GM12878 (cell line): ENCODE measurements around the gene IL10. TPM values are rescaled to one million over a fixed set of nuclear protein-coding genes. Genes with fewer than 3 reads are reported as not detected.

Experiments
- ATAC-seq: fragments of 200-7000 bp; cut with Tn5 transposase; 3 replicates; pipeline ENCODE4 v1.9.1; 2020; ENCODE audit warnings: mild to moderate bottlenecking, moderate library complexity
- BruUV-seq: library from RNA; stranded (reverse); fragments of 400-500 nt; replicated peaks from 2 replicates; lab custom pipeline; 2021; lab: Mats Ljungman, UMichigan
- CTCF ChIA-PET: fragments of 300-600 bp; sonication (Branson Sonifier 250); formaldehyde crosslinking; extraction: SDS; loops from one replicate; lab custom pipeline; 2021; ENCODE audit warnings: inconsistent platforms; lab: Yijun Ruan, JAX
- POLR2A ChIA-PET: fragments of 350-600 bp; formaldehyde crosslinking; extraction: SDS; loops from one replicate; lab custom pipeline; 2021; ENCODE audit warnings: inconsistent platforms; lab: Charles Lee
- RAD21 ChIA-PET: fragments of 300-600 bp; sonication (Branson Sonifier 250); formaldehyde crosslinking; loops from one replicate; lab custom pipeline; 2023; ENCODE audit warnings: antibody characterized with exemption; ENCODE audit not compliant: unreplicated experiment; lab: Charles Lee
- SMC1A ChIA-PET: fragments of 300-600 bp; sonication (Branson Sonifier 250); formaldehyde crosslinking; loops from one replicate; lab custom pipeline; 2023; ENCODE audit not compliant: unreplicated experiment, uncharacterized antibody; lab: Charles Lee
- DNase-seq: peaks from one replicate; pipeline ENCODE4 v3.0.0-alpha.2; 2011; ENCODE audit warnings: low read depth, low spot score
- FAIRE-seq: peaks from 3 replicates; lab custom pipeline; 2011; peaks lifted over from hg19 to GRCh38; lab: Jason Lieb, UNC
- H2AFZ ChIP-seq: 2 replicates; pipeline ENCODE4 v1.6.0; 2011; ENCODE audit warnings: low read depth, low read length, control low read depth; ENCODE audit not compliant: control insufficient read depth
- H3K27ac ChIP-seq: 2 replicates; pipeline ENCODE4 v1.5.1; 2011; ENCODE audit warnings: control low read depth; ENCODE audit not compliant: control insufficient read depth, insufficient read depth
- H3K27me3 ChIP-seq, 2 experiments: replicated peaks in 1 of 2; 2 replicates each; pipeline versions ENCODE4 v1.6.0 to v1.6.1; 2011; ENCODE audit warnings: low read length in 1 of 2; ENCODE audit not compliant: control insufficient read depth in 2 of 2, insufficient read depth in 2 of 2
- H3K36me3 ChIP-seq, 2 experiments: 2 replicates each; pipeline ENCODE4 v1.5.1; 2011; ENCODE audit warnings: low read length in 1 of 2; ENCODE audit not compliant: control insufficient read depth in 2 of 2, insufficient read depth in 2 of 2
- H3K4me1 ChIP-seq: 2 replicates; pipeline ENCODE4 v1.6.1; 2011; ENCODE audit warnings: mild to moderate bottlenecking, low read length, moderate library complexity, mixed read lengths; ENCODE audit not compliant: control insufficient read depth, insufficient read depth
- H3K4me2 ChIP-seq: 2 replicates; pipeline ENCODE4 v1.6.0; 2011; ENCODE audit warnings: control low read depth; ENCODE audit not compliant: control insufficient read depth, insufficient read depth
- H3K4me3 ChIP-seq: fragments of 200-600 bp; sonication (generic); 2 replicates; pipeline ENCODE4 v1.5.1; 2016
- H3K79me2 ChIP-seq: 2 replicates; pipeline ENCODE4 v1.6.0; 2011; ENCODE audit warnings: low read length; ENCODE audit not compliant: control insufficient read depth, insufficient read depth
- H3K9ac ChIP-seq: 2 replicates; pipeline ENCODE4 v1.8.0; 2011; ENCODE audit warnings: low read length, control low read depth, mixed read lengths; ENCODE audit not compliant: control insufficient read depth, insufficient read depth
- H3K9me3 ChIP-seq: replicated peaks from 3 replicates; pipeline ENCODE4 v1.5.1; 2011; ENCODE audit warnings: mild to moderate bottlenecking, low read length; ENCODE audit not compliant: control insufficient read depth, insufficient read depth
- H4K20me1 ChIP-seq: 2 replicates; pipeline ENCODE4 v1.6.0; 2011; ENCODE audit not compliant: control insufficient read depth, insufficient read depth
- CUX1 ChIP-seq: IDR thresholded peaks from 2 replicates; pipeline ENCODE4 v1.6.1; 2012; ENCODE audit warnings: improper control_type of control experiment, low read depth, low read length; ENCODE audit not compliant: insufficient replicate concordance
- EP300 ChIP-seq, 2 experiments: fragments of 150-350 bp in 1 of 2; IDR thresholded peaks; 2 replicates each; pipeline ENCODE4 v1.6.1; 2011 to 2012; ENCODE audit warnings: low read depth in 2 of 2, low read length in 2 of 2, borderline replicate concordance in 1 of 2, improper control_type of control experiment in 1 of 2, inconsistent platforms in 1 of 2; ENCODE audit not compliant: control insufficient read depth in 1 of 2
- RAD21 ChIP-seq: IDR thresholded peaks from 2 replicates; pipeline ENCODE4 v1.6.1; 2011; ENCODE audit warnings: mild to moderate bottlenecking, low read depth, low read length, moderate library complexity; ENCODE audit not compliant: insufficient read depth
- YY1 ChIP-seq: IDR thresholded peaks from 2 replicates; pipeline ENCODE4 v1.6.1; 2011; ENCODE audit warnings: low read depth, mild to moderate bottlenecking, low read length
- WGBS: methylation state at CpG from one replicate; pipeline ENCODE4 v1.1.6; 2016; ENCODE audit warnings: low lambda C conversion rate; ENCODE audit not compliant: insufficient replicate concordance, insufficient coverage; ENCODE audit errors: missing lambda C conversion rate; 5-methylcytosine and 5-hydroxymethylcytosine counted together
- in situ Hi-C: fragments of 300-500 bp; cut with MboI; formaldehyde crosslinking; loops from 9 replicates; pipeline ENCODE4 v1.14.3; 2018; ENCODE audit warnings: mixed read lengths
- intact Hi-C: fragments of 100-400 bp; cut with micrococcal nuclease; formaldehyde crosslinking; loops from one replicate; pipeline ENCODE4 v1.14.2; 2022; ENCODE audit not compliant: unreplicated experiment
- polyA plus RNA-seq, 11 experiments: library from polyadenylated mRNA; depleted of rRNA in 4 of 11; unstranded in 6 of 11; stranded (reverse) in 5 of 11; fragments of >200 nt; fragmentation: Nextera tagmentation in 4 of 11; fragmentation: Illumina TruSeq in 1 of 11; extraction: Ambion mirVana in 4 of 11; extraction: Trizol in 1 of 11; gene quantifications; 1 replicate in 1 of 11; 2 replicates in 10 of 11; pipeline versions ENCODE4 v1.2.1 to v1.2.3, GENCODE V29; 2011 to 2016; ENCODE audit warnings: inconsistent platforms in 2 of 11, missing spikeins in 2 of 11, low read depth in 1 of 11
- total RNA-seq, 4 experiments: library from RNA; depleted of rRNA in 3 of 4; stranded (reverse); fragments of >200 nt in 3 of 4; fragmentation: Illumina TruSeq in 1 of 4; extraction: Trizol in 1 of 4; gene quantifications; 2 replicates each; pipeline versions ENCODE4 v1.2.1 to v1.2.3, GENCODE V29; 2013 to 2021
- TF ChIP-seq, protein P1 (sequence below): fragments of 150-350 bp; IDR thresholded peaks from 2 replicates; pipeline ENCODE4 v1.6.1; 2016; ENCODE audit warnings: low read depth, low read length
- TF ChIP-seq, protein P2 (sequence below), 3 experiments: IDR thresholded peaks in 2 of 3; conservative IDR thresholded peaks in 1 of 3; 2 replicates each; pipeline ENCODE4 v1.5.1; 2011; ENCODE audit warnings: low read depth in 3 of 3, low read length in 3 of 3, mild to moderate bottlenecking in 3 of 3, control low read depth in 2 of 3, moderate library complexity in 2 of 3, inconsistent platforms in 1 of 3, mixed read lengths in 1 of 3; ENCODE audit not compliant: control insufficient read depth in 2 of 3, insufficient read depth in 1 of 3; ENCODE audit errors: extremely low read depth in 1 of 3

Gene IL10
- total and polyA plus RNA-seq, 10 of the 15 experiments (the other 5 are each of a cell fraction or from before 2014, with no cell fraction given), result 0.34 to 5.0 (median 1.1) TPM

DNA sequence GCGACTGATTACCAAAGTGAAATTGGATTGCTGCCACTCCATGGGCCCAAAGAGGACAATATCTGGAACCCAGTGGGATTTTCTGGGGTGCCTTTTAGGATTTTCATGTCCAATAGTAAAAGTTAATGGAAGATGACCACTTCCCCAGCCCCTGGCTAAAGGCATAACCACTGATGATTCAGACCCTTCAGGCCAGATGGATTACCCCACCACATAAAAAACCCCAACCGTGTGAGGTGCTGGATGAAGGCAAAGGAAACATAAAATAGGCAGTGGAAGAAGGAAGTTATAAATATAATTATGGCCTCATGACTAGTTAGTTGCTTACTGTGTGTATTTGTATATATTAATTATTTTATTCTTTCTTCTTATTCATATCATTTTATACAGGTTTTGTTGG is 40.2 kb upstream of the IL10 start (continued):
- TF ChIP-seq, protein P1, sequence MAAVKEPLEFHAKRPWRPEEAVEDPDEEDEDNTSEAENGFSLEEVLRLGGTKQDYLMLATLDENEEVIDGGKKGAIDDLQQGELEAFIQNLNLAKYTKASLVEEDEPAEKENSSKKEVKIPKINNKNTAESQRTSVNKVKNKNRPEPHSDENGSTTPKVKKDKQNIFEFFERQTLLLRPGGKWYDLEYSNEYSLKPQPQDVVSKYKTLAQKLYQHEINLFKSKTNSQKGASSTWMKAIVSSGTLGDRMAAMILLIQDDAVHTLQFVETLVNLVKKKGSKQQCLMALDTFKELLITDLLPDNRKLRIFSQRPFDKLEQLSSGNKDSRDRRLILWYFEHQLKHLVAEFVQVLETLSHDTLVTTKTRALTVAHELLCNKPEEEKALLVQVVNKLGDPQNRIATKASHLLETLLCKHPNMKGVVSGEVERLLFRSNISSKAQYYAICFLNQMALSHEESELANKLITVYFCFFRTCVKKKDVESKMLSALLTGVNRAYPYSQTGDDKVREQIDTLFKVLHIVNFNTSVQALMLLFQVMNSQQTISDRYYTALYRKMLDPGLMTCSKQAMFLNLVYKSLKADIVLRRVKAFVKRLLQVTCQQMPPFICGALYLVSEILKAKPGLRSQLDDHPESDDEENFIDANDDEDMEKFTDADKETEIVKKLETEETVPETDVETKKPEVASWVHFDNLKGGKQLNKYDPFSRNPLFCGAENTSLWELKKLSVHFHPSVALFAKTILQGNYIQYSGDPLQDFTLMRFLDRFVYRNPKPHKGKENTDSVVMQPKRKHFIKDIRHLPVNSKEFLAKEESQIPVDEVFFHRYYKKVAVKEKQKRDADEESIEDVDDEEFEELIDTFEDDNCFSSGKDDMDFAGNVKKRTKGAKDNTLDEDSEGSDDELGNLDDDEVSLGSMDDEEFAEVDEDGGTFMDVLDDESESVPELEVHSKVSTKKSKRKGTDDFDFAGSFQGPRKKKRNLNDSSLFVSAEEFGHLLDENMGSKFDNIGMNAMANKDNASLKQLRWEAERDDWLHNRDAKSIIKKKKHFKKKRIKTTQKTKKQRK, result no peak
- TF ChIP-seq YY1 (no peak), EP300 (IDR thresholded peaks at IDR 0.05; ENCODE audit: borderline replicate concordance in 1 of 2, control insufficient read depth in 1 of 2, low read depth in 2 of 2, low read length in 2 of 2) (no peak)

GRCh38 chr1:206809504-206810084 is 37.3 kb upstream of the IL10 start:
- H2AFZ ChIP-seq, result no peak overlapping the region
- ATAC-seq (peak; percentile 87), FAIRE-seq (no peak), DNase-seq (no peak)
- ChIA-PET CTCF (interaction anchor here (0.7 to 18.5 kb wide), 66 partner anchors 8 to 241 kb away, joined by 3 to 805 read pairs (median 5); partner anchors contain the start of genes DYRK3, FCAMR, FCMR and IL10), POLR2A (interaction anchor here (0.6 to 1.6 kb wide), 5 partner anchors 18 to 103 kb away, joined by 3 to 7 read pairs (median 3); no protein-coding TSS in a partner anchor), RAD21 (interaction anchor here (0.6 to 14.8 kb wide), 34 partner anchors 10 to 182 kb away, joined by 3 to 297 read pairs (median 4); partner anchors contain the start of genes DYRK3, IL10 and IL19), SMC1A (interaction anchor here (0.5 to 14.9 kb wide), 43 partner anchors 8 to 690 kb away, joined by 3 to 417 read pairs (median 5); partner anchors contain the start of genes DYRK3, IL10, IL19 and IL20)
- H3K27ac ChIP-seq, result no peak overlapping the region
- no peaks in the 10 kb centered on the region for H3K36me3 ChIP-seq
- no peak overlapping the region for H3K4me3 ChIP-seq
- H3K27me3 ChIP-seq, result no peaks in the 10 kb centered on the region
- H3K4me1 ChIP-seq, result peaks cover 11% of the 10 kb centered on the region
- no TSS peak for BruUV-seq
- H3K9ac ChIP-seq, result no peak overlapping the region
- peaks cover 12% of the 10 kb centered on the region; the same call in 2 of the 3 replicates for H3K9me3 ChIP-seq
- no peak overlapping the region for H3K4me2 ChIP-seq
- WGBS, result 58% methylated on average over 4 of the region's 4 CpGs
- H3K79me2 ChIP-seq, result no peaks in the 10 kb centered on the region
- intact Hi-C loops, result loop anchor here (1.0 to 10.0 kb wide), 4 partner anchors 103 to 205 kb away; partner anchors contain the start of gene DYRK3
- no peaks in the 10 kb centered on the region; the same call in 1 of the 2 replicates for H4K20me1 ChIP-seq
- in situ Hi-C loops, result loop anchor here (5.0 kb wide), 2 partner anchors 103 to 173 kb away; no protein-coding TSS in a partner anchor
- TF ChIP-seq RAD21 (peak; percentile 72), CUX1 (no peak)
- TF ChIP-seq, protein P2, sequence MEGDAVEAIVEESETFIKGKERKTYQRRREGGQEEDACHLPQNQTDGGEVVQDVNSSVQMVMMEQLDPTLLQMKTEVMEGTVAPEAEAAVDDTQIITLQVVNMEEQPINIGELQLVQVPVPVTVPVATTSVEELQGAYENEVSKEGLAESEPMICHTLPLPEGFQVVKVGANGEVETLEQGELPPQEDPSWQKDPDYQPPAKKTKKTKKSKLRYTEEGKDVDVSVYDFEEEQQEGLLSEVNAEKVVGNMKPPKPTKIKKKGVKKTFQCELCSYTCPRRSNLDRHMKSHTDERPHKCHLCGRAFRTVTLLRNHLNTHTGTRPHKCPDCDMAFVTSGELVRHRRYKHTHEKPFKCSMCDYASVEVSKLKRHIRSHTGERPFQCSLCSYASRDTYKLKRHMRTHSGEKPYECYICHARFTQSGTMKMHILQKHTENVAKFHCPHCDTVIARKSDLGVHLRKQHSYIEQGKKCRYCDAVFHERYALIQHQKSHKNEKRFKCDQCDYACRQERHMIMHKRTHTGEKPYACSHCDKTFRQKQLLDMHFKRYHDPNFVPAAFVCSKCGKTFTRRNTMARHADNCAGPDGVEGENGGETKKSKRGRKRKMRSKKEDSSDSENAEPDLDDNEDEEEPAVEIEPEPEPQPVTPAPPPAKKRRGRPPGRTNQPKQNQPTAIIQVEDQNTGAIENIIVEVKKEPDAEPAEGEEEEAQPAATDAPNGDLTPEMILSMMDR (IDR thresholded peaks at IDR 0.05 in 2 of 3, conservative IDR thresholded peaks at IDR 0.05 in 1 of 3; ENCODE audit: control insufficient read depth in 2 of 3, extremely low read depth in 1 of 3, insufficient read depth in 1 of 3, low read depth in 3 of 3, low read length in 3 of 3), result peak; percentile 61 to 65 (median 64)
